Activated CD4-positive, alpha-beta T cell treated with anti-CD3 and anti-CD28 coated beads for 48 hours (primary cell): ENCODE results near the gene RASGEF1C.

Source experiments
- DNase-seq: peaks from one replicate; pipeline ENCODE4 v3.0.0-alpha.2; 2020

Gene RASGEF1C

DNA sequence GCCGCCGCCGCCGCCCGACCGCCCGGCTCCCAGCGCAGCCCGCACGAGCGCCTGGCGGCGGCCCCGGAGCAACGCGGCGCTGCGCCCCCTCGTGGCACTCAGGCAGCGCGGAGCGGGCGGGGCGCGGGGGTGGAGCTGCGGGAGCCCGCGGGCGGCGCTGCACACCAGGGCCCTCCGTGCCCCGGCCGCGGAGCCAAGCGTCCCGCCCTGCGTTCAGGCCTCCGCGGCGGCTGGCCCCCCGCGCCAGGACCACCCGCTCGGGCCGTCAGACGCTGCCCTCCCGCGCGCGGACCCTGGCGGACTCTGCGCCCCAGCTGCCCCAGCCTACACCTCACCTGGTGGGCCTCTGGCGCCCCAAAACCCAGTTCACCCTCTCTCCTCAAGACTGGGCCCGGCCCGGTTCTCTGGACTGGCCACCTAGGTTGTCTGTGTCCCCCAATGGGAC lies at the start of gene RASGEF1C:
TSS of gene RASGEF1C (minus strand) at position 75 of the 445 bp plus-strand sequence. CDS start 71,159 bp downstream, outside the sequence.
- DNase-seq, result peak; percentile 76

DNA sequence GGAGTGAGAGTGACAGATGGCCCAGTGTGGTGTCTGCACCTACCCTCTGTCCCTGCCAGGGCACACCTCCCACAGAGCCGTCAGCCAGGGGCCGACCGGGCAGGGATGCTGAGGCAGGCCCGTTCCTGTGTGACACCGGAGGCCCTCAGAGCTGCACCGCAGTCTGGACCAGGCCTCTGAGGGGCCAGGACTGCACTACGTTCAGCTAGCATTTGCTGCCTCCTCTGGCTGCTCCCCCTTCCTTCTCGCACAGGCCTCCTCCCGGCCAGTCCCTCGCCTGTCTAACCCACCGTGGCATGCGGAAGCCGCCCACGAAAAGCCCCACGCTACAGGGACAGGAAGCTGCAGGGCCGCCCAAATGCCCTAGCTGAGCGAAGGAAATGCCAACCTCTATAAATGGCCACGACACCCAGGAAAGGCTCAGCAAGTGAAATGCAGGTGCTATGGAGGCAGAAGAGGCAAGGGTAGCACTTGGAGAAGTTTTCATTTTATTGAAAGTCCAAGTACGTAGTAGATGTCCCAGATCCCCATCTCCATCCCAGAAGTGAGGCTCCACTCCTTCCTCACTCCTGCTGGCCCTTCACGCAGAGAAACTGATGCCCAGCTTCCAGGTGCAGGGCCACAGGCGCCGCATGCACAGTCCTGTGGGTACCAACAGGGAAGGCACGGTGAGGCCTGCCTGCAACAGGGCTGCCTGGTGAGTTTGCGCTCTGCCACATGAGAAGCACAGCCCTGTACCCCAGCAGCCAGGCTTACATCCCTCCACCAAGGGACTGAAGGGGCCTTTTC lies 44.2 kb upstream of the RASGEF1C start:
- DNase-seq, result no peak

DNA sequence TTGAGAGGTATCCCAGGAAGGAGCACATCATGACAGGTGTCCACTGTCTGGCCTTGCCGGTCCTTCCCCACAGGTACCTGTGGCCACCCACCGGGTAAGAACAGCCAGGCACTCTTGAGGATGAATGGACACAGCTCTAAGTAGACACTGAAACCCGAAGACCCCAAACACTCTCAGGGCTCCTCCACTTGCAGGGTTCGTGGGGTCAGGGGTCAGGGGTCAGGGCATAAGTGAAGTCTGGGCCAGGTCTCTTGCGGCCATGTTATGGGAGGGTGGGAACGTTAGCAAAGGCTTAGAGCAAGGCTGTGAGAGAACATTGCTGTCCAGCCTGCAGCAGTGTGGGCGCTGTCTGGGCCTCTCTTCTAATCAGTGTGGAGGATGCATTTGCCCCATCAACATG lies 42.9 kb upstream of the RASGEF1C start:
- DNase-seq, result no peak

DNA sequence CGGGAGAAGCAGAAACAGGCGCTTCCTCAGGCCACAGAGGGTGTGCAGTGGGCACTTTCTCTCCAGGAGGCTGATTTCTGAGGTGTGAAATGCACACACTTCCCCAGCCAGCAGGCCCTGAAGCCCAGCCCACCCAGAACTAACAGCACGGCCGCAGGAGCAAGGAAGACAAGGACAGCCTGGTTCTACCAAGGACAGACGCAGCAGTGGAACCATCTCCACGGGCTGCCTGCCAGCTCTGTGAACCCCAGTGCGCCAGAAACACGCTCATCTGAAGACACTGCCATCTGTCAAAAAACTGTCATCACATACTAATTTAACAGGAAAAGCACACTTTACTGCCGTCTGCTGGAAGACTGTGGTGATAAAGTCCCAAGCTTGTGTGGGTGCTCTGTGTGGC lies 42.1 kb upstream of the RASGEF1C start:
- DNase-seq, result no peak

DNA sequence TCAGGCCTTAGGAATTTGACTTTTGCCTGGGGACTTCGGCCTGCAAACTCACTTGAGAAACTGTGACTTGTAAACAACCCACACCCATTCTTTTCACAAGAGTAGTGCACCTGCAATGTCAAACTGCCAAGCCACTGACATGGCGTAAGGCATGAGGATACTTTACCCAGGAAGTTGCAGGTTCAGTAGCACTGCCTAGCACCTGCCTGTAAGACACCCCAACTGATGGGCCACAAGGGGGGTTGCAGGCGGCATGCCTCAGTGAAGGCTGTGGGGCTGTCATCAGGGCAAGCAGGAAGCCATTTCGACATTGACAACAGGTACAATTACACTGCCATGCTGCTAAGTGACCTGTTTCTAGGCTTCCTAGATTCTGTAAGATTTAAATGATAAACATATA lies 41.3 kb upstream of the RASGEF1C start:
- no peak for DNase-seq

DNA sequence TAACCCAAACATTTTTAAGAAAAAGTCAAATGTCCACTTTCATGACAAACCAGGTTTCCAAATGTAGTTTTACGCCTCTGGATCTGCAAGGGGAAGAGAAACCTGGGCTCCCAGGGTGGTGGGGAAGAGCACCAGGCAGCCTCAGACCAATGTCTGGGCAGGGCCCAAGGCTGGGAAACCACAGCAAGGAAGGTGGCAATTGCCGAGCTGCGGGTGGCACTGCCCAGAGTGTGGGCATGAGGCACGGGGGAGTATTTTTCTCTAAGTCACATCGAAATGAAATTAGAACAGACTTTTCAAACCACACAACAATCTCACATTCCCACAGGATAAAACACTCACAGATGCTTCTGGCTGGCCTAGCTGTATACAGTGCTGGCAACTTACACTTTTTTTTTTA lies 32.6 kb upstream of the RASGEF1C start:
- no peak for DNase-seq

DNA sequence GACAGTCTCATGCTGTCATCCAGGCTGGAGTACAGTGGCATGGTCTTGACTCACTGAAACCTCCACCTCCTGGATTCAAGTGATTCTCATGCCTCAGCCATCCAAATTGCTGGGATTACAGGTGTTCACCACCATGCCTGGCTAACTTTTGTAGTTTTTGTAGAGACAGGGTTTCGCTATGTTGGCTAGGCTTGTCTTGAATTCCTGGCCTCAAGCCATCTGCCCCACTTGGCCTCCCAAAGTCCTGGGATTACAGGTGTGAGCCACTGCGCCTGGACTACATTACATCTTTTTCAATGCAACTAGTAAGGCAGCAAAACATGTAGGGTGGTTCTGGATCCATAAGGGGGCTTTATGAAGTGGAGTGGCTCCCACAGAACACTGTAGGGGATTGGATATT lies 29.6 kb upstream of the RASGEF1C start:
- DNase-seq, result no peak

DNA sequence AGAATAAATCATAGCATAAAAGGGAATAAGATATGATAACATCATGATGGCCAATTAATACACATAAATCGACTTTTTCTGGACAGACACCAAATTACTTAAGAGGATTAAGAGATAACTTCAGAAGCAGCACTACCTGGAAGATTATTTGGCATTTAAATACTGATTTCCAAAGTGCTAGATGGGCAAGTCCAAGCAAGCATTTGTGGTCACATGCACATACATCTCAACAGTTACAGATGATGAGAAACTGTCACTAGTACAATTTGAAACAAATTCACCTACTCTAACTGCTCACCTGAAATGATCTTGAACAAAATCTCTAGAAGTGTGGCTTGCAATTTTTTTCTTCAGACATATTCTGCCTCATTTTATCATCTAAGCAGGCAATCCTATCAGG lies 26.8 kb upstream of the RASGEF1C start:
- no peak for DNase-seq

DNA sequence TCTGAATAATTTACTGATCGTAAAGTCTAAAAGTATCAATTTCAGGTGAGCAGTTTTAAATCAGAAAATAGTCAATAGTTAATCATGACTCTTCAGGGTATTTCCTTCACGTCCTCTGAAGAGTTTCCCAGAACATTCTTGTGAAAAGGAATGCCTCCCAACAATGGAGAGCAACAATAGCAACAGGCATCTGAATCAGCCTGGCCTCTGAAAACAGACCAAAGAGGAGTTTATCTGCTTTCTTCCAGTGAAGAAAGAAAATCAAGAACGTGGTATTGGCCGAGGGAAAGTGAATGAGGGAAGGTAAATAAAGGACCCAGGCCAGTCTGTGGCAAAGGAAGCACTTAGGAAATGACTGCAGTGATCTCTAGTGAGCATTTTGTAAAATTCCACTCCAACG lies 26.1 kb upstream of the RASGEF1C start:
- DNase-seq, result no peak

DNA sequence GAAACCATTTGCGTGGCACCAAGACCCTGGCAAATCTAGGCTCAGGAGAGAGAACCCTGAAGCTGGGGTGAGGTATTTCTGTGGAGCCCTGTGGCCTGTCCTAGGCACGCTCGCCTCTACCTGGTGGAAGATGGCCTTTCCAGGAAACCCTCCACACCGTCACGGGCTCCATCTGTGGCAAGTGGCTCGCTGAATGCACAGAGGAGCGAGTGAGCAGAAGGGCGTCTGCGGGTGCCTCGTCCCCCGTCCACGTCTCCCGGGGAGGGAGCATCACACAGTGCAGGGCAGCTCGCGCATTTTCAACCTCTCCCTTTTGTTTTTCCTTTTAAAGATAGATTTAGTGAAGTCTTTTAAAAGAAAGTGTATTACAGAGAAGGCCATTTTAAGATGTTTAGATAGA lies 25.3 kb upstream of the RASGEF1C start:
- DNase-seq, result no peak

DNA sequence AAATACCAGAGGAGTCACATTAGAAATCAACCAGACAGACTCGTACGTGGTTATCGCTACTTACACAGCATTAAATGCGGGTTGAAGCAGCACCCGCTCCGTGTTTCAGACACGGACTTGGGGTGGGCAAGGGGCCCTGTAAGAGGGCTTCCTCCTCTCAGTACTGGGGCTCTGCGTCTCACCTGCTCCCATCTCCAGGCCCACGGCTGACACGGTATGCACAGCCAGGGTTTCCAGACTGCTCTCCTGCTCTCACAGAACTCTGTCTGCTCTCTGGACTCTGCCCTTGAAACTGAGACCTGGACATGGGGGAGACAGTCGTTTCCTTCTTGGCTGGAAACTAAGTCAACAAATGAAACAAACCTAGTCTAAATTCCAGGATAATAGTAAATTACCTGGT lies 24.7 kb upstream of the RASGEF1C start:
- no peak for DNase-seq

DNA sequence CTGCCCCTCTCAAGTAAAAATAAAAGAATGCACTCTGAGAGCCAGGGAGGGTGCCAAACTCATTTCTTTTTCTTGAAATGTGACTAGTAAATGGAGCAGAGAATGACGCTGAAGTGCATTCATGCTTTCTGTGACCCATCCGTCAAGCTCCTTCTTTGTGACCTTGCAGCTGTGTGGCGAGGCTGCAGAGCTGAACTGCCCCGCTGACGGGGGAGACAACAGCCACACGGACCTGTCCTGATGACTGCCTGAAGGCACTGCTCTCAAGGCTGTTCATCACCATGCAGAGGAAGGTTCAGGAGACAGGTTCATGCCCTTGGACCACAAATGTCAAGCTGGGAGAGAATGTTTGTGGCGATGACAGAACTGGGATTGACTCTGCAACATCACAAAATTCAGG lies 21.0 kb upstream of the RASGEF1C start:
- DNase-seq, result no peak

DNA sequence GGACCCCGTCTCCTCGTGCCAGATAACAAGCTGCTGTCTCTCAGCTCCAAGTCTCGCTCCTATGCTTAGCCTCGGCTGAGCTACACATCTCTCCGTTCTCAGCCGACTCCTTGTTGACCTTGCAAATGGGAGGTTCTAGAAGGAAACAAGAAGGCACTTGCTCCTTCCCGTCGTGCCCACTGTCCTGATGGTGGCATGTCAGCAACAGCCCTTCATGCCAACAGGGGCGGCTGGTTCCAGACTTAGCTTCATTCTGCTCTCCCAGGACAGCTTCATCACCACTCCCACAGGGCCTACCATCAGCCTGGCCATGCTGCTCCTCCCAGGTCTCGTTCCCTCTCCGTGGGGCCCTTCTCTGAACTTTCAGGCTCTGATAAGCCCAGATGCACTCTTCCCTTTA lies 13.0 kb upstream of the RASGEF1C start:
- no peak for DNase-seq

DNA sequence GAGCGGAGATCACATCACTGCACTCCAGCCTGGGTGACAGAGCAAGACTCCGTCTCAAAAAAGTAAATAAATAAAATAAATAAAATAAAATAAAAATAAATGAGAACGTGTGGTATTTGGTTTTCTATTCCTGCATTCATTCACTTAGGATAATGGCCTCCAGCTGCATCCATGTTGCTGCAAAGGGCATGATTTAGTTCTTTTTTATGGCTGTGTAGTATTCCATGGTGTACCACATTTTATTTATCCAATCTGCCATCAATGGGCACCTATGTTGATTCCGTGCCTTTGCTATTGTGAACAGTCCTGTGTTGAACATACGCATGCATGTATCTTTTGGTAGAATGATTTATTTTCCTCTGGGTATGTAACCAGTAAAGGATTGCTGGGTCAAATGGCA lies 8.8 kb upstream of the RASGEF1C start:
- no peak for DNase-seq

DNA sequence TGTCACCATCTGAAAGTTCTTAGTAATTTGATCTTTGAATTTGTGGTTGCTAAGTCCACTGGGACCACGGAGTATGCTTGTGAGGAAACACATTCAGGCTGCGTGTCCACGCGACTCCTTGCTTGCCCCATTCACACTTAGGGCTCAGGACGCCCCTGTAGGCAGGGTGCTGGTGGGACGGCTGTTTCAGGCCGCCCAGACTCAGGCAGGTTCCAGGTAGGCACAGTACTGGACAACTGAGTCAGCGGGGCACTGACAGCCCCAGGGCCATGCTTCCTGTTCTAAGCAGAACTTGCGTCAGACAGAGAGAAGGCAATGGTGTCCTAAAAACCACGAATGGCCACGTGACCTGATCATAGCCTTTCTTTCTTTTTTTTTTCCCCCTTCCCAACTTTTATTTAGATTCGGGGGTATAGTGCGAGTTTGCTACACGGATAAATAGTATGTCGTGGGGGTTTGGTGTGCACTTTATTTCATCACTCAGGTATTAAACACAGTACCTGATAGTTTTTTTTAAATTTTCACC lies 7.7 kb upstream of the RASGEF1C start:
- no peak for DNase-seq

DNA sequence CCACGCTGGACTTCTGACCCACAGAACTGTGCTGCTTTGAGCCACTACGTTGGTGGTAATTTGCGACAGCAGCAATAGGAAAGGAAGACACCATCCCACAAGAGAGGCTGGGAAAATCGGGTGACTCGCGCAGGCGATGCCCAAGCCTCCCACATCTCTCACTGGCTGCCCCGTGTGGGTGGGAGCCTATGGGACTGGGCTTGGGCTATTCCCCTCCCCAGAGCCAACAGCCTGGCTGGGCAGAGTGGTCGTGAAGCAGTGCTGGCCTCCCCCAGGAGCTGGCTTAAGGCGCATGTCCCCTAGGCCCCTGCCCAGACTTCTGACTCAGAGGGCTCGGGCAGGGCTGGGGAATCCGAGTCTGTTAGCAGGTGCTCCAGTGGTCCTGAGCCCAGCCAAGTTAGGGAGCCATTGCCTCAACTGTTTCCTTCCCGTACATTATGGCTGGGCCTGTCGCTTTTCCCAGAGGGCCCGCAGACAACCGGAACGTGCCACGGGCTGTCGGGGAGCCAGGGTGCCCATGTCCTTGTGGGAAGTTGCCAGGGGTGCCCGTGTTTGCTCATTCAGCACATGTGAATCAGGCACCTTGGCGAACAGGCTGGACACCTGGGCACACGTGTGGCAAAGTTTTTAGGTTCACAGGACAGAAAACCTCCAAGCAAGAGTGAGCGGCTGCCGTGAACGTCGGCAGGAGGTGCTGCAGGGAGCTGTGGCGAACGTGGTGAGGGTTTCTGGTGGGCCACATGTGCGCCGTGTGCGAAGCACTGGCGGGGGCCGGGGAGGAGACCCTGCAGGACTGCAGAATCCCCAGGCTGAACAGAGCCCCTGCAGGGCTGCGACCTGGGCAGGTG lies 7.0 kb upstream of the RASGEF1C start:
- no peak for DNase-seq

DNA sequence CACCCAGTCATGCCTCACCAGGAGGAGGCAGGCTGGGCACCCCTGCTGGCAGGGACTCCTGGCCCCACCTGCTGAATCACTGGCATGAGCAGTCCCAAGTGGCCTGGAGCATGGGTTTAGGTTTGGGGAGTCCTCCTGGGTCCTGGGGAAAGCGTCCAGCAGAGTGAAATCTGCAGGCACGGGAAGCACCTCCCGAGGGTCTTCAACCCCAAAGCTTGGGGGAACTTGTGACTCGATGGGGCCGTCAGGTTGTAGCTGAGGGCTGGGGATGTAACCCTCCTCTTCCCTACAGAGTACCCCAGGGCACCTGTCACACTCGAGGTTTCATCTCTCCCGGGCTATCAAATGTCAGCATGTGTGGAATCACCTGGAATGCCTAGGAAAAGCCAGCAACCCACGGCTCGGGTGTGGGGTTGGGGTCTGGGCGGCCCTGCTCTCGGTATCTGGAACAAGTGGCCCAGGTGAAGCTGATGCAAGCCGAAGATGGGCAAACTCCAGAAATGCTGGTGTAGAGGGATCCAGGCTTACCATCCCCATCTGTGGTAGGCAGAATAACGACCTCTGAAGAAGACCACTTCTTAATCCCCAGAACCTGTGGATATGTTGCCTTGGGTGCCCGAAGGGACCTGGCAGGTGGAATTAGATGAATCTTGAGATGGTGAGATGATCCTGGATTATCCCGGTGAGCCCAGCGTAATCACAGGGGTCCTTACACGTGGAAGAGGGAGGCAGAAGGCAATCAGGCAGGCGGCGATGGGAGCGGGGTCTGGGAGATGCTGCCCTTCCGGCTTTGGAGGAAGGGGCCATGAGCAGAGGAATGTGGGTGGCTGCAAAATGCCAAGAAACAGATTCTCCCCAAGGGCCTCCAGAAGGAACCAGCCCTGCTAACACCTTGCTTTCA lies 6.1 kb upstream of the RASGEF1C start:
- no peak for DNase-seq

DNA sequence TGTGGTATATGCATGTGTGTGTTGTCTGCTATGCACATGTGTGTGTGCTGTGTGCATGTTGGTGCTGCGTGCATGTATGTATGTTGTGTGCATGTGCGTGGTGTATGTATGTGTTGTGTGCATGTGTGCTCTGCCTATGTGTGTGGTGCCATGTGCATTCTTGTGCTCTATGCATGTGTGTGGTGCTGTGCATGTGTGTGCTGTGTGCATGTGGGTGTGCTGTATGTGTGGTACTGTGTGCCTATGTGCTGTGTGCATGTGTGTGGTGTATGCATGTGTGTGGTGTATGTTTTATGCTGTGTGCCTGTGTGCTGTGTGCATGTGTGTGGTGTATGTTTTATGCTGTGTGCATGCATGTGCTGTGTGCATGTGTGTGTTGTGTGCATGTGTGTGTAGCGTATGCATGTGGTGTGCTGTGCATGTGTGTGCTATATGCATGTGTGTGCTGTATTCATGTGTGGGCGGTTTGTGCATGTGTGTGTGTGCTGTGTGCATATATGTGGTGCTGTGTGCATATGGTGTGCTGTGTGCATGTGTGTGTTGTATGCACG lies 4.7 kb upstream of the RASGEF1C start:
- DNase-seq, result no peak

DNA sequence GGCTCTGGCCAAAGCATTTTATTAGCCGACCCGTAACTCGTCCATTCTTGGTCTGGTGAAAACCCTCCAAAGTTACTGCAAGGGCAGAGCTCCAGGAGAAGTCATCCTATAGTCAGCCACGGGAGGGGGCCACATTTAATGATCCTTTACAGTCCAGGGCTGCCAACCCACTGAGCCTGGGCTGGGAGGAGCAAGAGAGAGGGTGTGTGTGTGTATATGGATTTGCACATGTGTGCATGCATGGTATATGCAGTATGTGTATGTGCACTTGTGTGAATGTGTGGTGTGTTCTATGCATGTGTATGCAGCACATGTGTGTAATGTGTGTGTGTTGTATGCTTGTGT lies 4.2 kb upstream of the RASGEF1C start:
- no peak for DNase-seq

DNA sequence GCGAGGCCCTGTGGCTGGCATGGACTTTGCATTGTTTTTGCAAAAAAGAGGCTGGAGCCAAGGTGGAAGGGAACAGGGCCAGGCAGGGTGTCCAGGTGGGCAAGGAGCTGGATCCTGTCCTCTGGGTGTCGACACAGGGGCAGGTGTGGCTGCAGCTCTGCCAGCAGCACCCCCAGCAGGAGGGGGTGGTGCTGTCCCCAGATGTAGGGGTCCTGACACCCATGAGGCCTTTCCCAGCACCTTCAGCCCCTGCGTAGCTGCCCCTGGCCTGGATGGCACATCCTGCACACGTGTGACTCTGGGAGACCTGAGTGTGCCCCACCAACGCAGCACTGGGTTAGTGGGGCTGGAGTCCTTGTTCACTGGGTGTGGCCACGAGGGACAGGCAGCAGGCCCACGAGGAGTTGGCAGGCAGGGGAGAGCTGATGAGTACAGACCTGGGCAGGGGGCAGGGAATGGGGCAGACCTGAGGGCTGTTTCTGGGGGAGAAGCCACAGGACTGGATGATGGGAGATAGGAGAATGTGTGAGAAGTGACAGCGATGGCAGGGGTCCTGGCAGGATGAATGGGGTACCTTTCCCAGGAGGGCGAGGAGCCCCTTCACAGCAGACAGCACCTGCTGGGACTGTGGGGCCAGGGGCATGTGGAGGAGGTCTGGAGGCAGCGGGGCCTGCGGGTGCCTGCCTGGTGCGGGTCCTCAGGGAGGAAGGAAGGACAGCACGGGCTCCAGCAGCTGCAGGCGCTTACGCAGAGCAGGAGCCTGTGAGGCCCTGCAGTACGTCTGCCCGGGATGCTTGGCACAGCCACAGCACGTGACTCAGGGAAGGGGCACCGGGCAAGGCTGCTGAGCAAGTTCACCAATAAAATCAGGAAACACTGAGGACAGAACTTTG lies 3.6 kb upstream of the RASGEF1C start:
- no peak for DNase-seq

DNA sequence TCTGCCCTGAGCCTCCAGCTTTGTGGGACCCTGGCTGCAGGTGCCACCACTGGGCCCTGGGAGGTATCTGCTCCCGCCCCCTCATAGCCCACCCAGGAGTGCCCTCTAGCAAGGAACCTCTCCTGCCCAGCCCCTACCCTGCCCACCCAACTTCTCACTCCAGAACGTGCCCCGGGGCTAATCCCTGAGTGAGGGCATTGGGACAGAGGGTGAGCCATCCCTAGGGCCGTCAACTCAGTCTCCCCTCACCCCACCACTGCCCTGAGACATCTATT lies 2.7 kb upstream of the RASGEF1C start:
- DNase-seq, result no peak
